Kidney epithelial cell (primary cell): ENCODE data around the gene MYO16. TPM values are rescaled to one million over a fixed set of nuclear protein-coding genes. Genes with fewer than 3 reads are reported as not detected.

ENCODE experiments used
- DNase-seq: peaks from one replicate; pipeline ENCODE4 v3.0.0-alpha.2; 2010; ENCODE audit warnings: low read depth
- H3K27me3 ChIP-seq: 2 replicates; pipeline ENCODE4 v1.6.0; 2011; ENCODE audit warnings: low read length; ENCODE audit not compliant: control insufficient read depth, insufficient read depth
- H3K36me3 ChIP-seq: 2 replicates; pipeline ENCODE4 v1.5.1; 2011; ENCODE audit warnings: low read length; ENCODE audit not compliant: control insufficient read depth, insufficient read depth
- H3K4me3 ChIP-seq: 2 replicates; pipeline ENCODE4 v1.5.1; 2011; ENCODE audit warnings: low read depth, mild to moderate bottlenecking, control low read depth, low read length
- CTCF ChIP-seq: IDR thresholded peaks from 2 replicates; pipeline ENCODE4 v1.5.1; 2011; ENCODE audit warnings: mild to moderate bottlenecking, moderate library complexity, low read length, control low read depth, inconsistent platforms; ENCODE audit not compliant: insufficient read depth, poor library complexity, severe bottlenecking
- total RNA-seq: library from RNA; depleted of rRNA; stranded (reverse); fragments of >200 nt; gene quantifications from 2 replicates; pipeline ENCODE4 v1.2.3, GENCODE V29; 2015

The MYO16 gene
- total RNA-seq, 1 donor from 2014 or later, result 0.38 TPM

GRCh38 chr13:108917581-108917980 lies 288.2 kb downstream of the MYO16 start:
- TF ChIP-seq CTCF, result no peak

GRCh38 chr13:108919036-108919907 lies 289.9 kb downstream of the MYO16 start:
- no peak for TF ChIP-seq CTCF
- peaks cover 2% of the 10 kb centered on the region for H3K27me3 ChIP-seq
- H3K4me3 ChIP-seq, result no peak overlapping the region
- DNase-seq, result no peak
- no peaks in the 10 kb centered on the region for H3K36me3 ChIP-seq

More at GRCh38 chr13:108917581-108917980, 288.2 kb downstream of the MYO16 start:
- Histone ChIP-seq H3K36me3 (no peaks in the 10 kb centered on the region), H3K27me3 (no peaks in the 10 kb centered on the region), H3K4me3 (no peak overlapping the region)
- DNase-seq, result no peak

- no peak for DNase-seq
- no peak for TF ChIP-seq CTCF
- Histone ChIP-seq H3K27me3 (peaks cover 2% of the 10 kb centered on the region), H3K4me3 (no peak overlapping the region), H3K36me3 (no peaks in the 10 kb centered on the region)
Observed at GRCh38 chr13:108920137-108920536, 290.7 kb downstream of the MYO16 start.

- no peak for DNase-seq
- TF ChIP-seq CTCF, result no peak
- H3K27me3 ChIP-seq, result peaks cover 2% of the 10 kb centered on the region
- no peak overlapping the region for H3K4me3 ChIP-seq
- no peaks in the 10 kb centered on the region for H3K36me3 ChIP-seq
Observed at GRCh38 chr13:108921238-108921637, 291.8 kb downstream of the MYO16 start.

GRCh38 chr13:108922108-108922507 lies 292.7 kb downstream of the MYO16 start:
- Histone ChIP-seq H3K36me3 (no peaks in the 10 kb centered on the region), H3K4me3 (no peak overlapping the region), H3K27me3 (peaks cover 2% of the 10 kb centered on the region)
- no peak for DNase-seq
- TF ChIP-seq CTCF, result no peak
